GM21367 (cell line): ENCODE data around the gene PTPN3.

Experiments used
- ATAC-seq: cut with Tn5 transposase; IDR thresholded peaks from one replicate; pipeline ENCODE4 v1.9.1; 2021; ENCODE audit not compliant: unreplicated experiment

Gene PTPN3

GRCh38 chr9:109455391-109455790 lies 42.7 kb downstream of the PTPN3 start:
- ATAC-seq: no peak

DNA sequence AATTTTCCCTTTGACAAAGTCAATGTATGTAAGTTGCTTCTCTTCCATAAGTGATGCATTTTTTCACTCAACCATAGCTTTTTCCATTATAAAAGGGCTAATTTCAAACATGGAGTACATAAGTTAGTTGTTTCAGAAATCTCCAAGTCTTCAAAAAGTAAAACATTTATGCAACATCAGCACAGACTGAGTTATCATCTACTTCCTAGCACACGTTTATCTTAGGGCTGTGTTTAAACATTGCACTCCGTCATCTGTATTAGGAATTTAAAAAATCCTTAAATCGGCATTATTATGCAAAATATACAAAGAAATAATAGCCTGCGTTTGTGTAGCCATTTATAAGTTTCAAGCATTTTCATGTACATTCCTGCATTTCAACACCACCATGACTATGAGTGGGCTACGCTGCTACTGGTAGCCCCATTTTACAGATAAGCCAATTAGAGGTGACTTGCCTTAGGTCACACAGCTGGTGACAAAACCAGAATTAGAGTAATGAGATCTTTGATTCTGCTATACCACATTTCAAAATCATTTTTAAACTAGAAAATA lies 43.4 kb downstream of the PTPN3 start:
- ATAC-seq: no peak

DNA sequence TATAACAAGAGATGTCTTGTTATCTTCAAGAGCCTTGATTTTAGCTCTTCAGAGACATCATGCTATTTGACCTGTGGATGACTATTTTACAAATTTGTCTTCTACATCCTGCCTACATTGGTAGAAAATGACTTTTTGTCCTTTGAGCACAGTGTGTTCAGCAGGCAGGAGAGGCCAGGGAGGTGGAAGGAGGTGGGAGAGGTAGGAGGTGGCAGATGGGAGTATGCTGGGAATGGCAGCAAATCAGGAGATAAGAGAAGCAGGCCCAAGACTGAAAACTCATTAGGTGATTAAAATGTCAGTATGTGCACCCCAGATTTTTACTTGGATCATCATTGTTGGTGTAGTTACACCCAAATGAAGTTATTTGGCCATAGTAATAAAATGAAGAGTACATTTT lies 44.1 kb downstream of the PTPN3 start:
- no peak for ATAC-seq

DNA sequence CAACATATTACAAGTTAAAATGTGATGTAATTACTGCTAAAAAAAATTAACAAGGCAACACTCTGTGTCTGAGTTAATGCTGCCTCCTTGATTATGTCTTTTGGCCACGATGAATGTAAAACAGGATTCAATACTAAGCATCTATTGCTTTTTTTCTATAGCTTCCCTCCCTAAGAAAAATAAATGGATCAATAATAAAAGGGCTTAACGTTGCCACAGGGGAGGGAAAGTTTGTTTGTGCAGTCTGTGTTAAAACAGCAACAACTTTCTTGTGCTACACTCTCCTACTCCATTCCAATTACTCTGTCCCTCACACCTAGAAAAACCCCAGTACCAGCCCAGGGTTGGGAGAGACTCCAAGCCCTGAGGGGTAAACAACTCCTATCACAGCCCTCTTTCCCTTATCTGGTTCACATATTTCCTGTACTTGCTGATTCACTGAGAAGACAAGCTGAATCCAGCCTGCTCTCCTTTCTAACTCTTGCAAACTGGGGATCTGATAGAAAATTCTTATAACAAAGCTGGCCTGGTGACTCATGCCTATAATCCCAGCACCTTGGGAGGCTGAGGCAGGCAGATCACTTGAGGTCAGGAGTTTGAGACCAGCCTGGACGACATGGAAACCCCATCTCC lies 44.8 kb downstream of the PTPN3 start:
- ATAC-seq: no peak

- no peak for ATAC-seq
Measured at GRCh38 chr9:109452761-109453160, 45.3 kb downstream of the PTPN3 start.

- no peak for ATAC-seq
Measured at GRCh38 chr9:109451311-109452025, 46.6 kb downstream of the PTPN3 start.

- ATAC-seq: no peak
Measured at GRCh38 chr9:109450346-109450745, 47.8 kb downstream of the PTPN3 start.

- no peak for ATAC-seq
Measured at GRCh38 chr9:109449036-109449798, 48.9 kb downstream of the PTPN3 start.

GRCh38 chr9:109448223-109448622 lies 49.9 kb downstream of the PTPN3 start:
- ATAC-seq: no peak

DNA sequence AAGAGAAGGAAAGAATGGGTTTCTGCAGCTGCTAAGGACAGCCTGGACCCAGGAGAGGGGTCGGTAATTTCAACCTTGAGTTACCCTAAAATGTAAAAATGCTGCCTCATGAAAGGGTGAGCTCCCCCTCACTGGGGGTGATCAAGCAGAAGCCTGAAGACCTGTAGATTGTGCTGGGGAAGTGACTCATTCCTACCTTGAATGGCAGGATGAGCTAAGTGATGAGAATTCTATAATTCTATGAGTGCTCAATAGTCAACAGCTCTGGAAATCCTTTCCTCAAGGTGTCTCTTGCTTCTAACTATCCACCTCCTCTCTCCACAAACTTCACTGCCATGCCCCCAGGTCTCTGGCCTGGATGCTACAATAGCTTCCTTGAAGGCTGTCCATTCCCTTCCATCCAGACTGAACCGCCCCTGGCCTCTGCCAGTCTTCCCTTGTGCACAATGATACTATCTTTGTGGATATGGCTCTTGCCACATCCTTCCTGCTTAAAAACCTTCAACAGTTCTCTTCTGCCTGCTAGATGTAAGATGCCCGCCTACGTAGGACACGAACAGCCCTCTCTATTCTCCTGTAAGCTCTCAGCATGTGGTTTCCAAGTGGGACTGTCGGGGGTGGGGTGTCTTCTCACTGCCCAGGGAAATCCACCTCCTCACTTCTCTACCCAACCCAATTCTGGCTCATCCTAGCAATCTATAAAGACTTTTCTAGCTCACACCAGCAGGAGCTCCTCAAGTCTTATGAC lies 50.6 kb downstream of the PTPN3 start:
- ATAC-seq: no peak

DNA sequence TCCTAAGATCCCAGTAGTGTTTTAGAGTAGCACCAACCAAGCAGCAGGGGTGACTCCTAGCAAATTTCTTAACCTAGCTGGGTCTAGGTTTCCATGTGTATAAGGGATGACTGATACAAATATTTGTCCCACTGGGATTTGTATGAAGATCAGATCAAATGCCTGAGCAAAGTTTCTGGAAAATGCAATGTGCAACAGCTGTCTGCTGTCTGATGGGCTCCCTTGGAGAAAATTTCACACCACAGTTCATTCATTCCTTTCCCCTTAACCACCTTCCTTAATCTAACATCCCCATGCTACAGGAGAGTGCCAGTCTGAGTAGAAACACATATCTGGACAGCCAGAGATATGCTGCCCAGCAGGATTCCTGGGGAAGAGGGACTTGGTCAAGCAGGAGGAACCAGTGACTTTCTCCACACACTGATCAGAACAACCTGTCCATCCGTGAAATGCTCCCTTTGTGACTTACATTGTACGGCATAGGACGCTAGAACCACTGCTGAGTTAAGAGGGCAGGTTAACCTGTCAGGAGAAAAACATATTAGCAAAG lies 53.3 kb downstream of the PTPN3 start:
- ATAC-seq: no peak

- no peak for ATAC-seq
Measured at GRCh38 chr9:109442716-109443115, 55.4 kb downstream of the PTPN3 start.

DNA sequence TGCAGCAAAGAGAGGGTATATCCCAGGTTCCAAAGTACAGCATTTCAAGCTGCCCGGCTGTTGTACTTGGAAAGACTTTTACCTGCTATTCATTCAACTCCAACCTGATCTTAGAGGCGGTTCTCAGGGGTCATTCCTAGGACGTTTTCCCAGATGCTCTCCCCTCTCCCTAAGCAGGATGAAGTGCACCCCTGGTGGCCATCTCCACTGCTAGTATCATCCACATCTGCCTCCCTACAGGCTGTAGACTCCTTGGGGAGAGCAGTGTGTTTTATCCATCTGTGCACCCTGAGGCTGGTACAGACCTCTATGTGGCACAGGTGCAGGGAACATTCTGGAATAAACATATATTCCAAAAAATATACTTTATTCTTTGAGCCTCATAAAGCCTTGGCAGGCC lies 56.8 kb downstream of the PTPN3 start:
- ATAC-seq: no peak

DNA sequence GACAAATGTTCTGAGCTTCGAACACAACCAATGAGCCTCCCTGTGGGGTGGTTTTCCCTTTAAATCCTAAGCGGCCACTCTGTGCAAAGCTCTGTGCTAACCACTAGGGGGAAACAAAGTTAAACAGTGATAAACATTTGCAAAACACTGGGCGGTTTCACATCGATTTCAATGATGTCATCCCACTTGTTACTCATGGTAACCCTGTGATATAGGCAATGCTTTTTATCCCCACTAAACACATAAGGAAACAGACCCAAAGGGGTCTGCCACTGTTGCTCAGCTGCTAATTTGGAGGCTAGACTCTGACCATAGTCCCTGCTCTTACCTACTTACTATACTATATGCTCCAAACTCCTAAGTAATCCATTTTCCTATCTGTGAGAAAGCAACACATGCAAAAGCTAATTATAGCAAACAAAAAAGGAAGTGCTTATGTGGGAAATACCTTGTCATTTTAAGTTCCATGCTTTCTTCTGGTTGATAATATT lies 57.3 kb downstream of the PTPN3 start:
- ATAC-seq: peak; percentile 95

DNA sequence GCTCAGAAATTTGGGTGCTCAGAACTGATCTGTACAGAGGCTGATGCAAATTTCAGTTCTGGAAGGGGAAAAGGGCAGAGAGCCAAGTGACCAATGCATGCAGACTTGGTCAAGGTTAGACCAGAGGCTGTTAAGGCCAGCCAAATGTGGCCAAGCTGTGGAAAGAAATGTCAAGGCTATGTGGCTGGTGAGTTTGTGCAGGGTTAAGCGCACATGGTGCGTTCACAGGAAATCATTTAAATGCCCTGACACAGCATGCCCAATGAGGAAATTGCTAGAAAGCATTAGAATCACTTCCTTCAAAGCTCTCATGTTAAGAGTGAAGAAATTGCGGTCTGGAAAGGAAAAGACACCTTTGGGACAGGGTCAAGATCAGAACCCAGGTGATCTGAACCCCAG lies 58.0 kb downstream of the PTPN3 start:
- ATAC-seq: peak; percentile 33

DNA sequence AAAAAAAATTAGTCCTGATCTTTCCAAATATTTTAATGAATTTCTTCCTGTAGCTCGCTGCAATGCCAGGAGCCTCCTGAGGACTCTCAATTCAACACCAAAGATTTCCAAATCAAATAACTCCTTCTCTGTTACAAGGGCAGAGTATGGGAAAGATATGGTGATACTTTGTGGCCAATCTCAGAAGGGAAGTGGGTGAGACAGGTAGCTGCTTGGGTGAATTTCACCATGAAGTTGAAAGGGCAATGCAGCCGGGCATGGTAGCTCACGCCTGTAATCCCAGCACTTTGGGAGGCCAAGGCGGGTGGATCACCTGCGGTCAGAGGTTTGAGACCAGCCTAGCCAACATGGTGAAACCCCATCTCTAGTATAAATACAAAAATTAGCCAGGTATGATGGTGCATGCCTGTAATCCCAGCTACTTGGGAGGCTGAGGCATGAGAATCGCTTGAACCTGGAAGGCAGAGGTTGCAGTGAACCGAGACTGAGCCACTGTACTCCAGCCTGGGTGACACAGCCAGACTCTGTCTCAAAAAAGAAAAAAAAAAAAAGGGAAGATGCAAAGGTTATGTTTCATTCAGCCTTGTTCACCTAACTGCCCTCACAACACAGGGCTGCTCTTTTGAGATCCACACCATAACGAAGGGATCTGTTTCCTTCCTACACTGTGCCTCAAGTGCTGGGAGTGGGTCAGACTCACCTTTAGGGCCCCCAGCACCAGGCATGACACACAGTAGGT lies 58.6 kb downstream of the PTPN3 start:
- ATAC-seq: no peak

DNA sequence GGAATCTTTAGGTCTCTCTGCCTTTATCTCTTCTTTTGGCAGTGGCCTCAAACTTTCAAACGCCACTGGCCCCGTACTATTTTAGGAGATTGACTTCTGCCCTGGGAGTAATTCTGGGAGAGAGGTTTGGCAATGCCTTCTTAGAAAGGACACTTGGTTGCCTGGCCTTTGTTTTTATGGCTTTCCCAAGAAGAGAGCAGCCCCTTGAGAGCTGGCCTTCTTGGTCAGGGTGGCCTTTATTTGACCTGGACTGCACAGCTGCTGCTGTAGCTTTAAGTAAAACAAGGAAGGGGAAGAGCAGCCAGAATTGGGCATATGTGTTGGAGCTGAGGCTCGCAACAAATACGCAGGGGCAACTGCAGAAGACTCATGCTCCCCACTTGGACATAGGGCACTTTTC lies 60.8 kb downstream of the PTPN3 start:
- ATAC-seq: no peak

DNA sequence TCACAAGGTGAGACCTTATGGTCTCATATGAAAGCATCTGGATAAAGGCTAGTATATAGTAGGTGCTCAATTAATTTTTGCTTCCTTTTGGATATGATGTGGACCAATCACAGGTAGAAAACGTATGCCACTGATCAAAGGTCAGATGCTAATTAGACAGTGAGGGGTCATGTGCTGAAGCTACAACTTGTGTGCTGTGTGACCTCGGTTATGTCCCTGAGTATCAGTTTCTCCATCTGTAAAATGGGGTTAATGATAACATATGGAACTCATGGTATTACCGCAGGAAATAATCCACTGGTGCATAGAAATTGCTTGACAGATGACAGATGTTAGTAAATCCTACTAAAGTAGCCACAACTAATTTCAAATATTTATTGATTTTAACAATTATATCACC lies 62.0 kb downstream of the PTPN3 start:
- no peak for ATAC-seq

GRCh38 chr9:109433476-109433875 lies 64.6 kb downstream of the PTPN3 start:
- ATAC-seq: no peak

DNA sequence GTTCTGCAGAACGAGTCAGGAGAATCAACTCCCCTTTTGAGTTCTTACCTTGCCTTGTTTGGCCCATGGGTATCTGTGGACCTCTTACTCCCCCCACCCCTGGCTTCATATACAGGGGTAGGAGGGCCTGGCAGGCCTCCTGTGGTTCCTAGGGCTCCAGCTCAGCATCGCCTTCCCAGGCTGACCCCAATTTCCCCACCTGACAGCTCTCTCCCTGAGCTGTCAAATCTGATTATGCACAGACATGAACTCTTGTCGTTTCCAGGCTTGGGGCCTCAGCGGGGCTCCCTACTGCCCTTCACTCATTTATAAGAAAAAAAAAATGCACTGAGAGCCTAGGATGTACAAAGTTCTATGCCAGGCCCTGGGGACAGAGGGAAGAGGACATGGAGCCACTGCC lies 67.9 kb downstream of the PTPN3 start:
- ATAC-seq: no peak
